ENCODE results near the gene SOWAHA. TPM values are rescaled to one million over a fixed set of nuclear protein-coding genes. Genes with fewer than 3 reads are reported as not detected.

Gene SOWAHA
- total and polyA plus RNA-seq, 7 donors, result 0.01 to 0.06 TPM; not detected in 5

- no peaks in the 10 kb centered on the region for H3K9me3 ChIP-seq
- WGBS, 3 donors, result 64 to 71% (median 71%) methylated on average over 12 of the region's 12 CpGs
- intact Hi-C loops (cut with DNase I), result no loop called here
- peaks cover 0 to 42% (median 2%) of the 10 kb centered on the region in 3 donors for H3K27me3 ChIP-seq (ENCODE audit: insufficient read depth in 3 of 3, low read length in 2 of 3)
- no peak for DNase-seq
- no peak overlapping the region for H3K4me3 ChIP-seq
- H3K4me1 ChIP-seq, result no peaks in the 10 kb centered on the region
- no peaks in the 10 kb centered on the region for H3K36me3 ChIP-seq (ENCODE audit: insufficient read depth in 1 of 2, low read depth in 1 of 2)
- ATAC-seq, result no peak
- no peak for TF ChIP-seq CTCF (IDR thresholded peaks at IDR 0.05)
- H3K27ac ChIP-seq, result no peak overlapping the region
Measured at GRCh38 chr5:132807163-132807838, 5.8 kb upstream of the SOWAHA start.

- WGBS, 3 donors, result 50 to 62% (median 52%) methylated on average over 2 of the region's 2 CpGs
- Histone ChIP-seq H3K27ac (no peak overlapping the region), H3K36me3 (ENCODE audit: insufficient read depth in 1 of 2, low read depth in 1 of 2) (no peaks in the 10 kb centered on the region), H3K9me3 (no peaks in the 10 kb centered on the region), H3K4me1 (no peaks in the 10 kb centered on the region), H3K27me3 (ENCODE audit: insufficient read depth in 3 of 3, low read length in 2 of 3) (peaks cover 0 to 49% (median 3%) of the 10 kb centered on the region in 3 donors), H3K4me3 (no peak overlapping the region)
- intact Hi-C loops (cut with DNase I), result no loop called here
- no peak for TF ChIP-seq CTCF (IDR thresholded peaks at IDR 0.05)
- ATAC-seq (no peak), DNase-seq (no peak)
Measured at GRCh38 chr5:132808448-132808847, 4.7 kb upstream of the SOWAHA start.

- H3K4me3 ChIP-seq, result no peak overlapping the region
- H3K9me3 ChIP-seq, result no peaks in the 10 kb centered on the region
- ATAC-seq (no peak), DNase-seq (no peak)
- 42 to 47% (median 43%) methylated on average over 3 of the region's 3 CpGs for WGBS, 3 donors
- no peaks in the 10 kb centered on the region for H3K36me3 ChIP-seq (ENCODE audit: insufficient read depth in 1 of 2, low read depth in 1 of 2)
- no peak for TF ChIP-seq CTCF (IDR thresholded peaks at IDR 0.05)
- H3K27me3 ChIP-seq (ENCODE audit: insufficient read depth in 3 of 3, low read length in 2 of 3), result peaks cover 0 to 54% (median 7%) of the 10 kb centered on the region in 3 donors
- H3K27ac ChIP-seq, result no peak overlapping the region
- H3K4me1 ChIP-seq, result peaks cover under 1% of the 10 kb centered on the region
- intact Hi-C loops (cut with DNase I), result no loop called here
Measured at GRCh38 chr5:132808866-132809265, 4.2 kb upstream of the SOWAHA start.

- H3K27me3 ChIP-seq (ENCODE audit: insufficient read depth in 3 of 3, low read length in 2 of 3), result peaks cover 0 to 65% (median 14%) of the 10 kb centered on the region in 3 donors
- 86 to 87% (median 87%) methylated on average over 5 of the region's 5 CpGs for WGBS, 3 donors
- no peaks in the 10 kb centered on the region for H3K9me3 ChIP-seq
- H3K27ac ChIP-seq, result no peak overlapping the region
- TF ChIP-seq CTCF (IDR thresholded peaks at IDR 0.05), result no peak
- intact Hi-C loops (cut with DNase I), result no loop called here
- no peaks in the 10 kb centered on the region for H3K36me3 ChIP-seq (ENCODE audit: insufficient read depth in 1 of 2, low read depth in 1 of 2)
- H3K4me1 ChIP-seq, result peaks cover 2% of the 10 kb centered on the region
- H3K4me3 ChIP-seq, result no peak overlapping the region
- no peak for DNase-seq
- no peak for ATAC-seq
Measured at GRCh38 chr5:132810605-132811004, 2.5 kb upstream of the SOWAHA start.
